Activated CD8-positive, alpha-beta T cell treated with anti-CD3 and anti-CD28 coated beads for 36 hours (primary cell): Measurements from ENCODE around the gene RBMX2. TPM values are rescaled to one million over a fixed set of nuclear protein-coding genes. Genes with fewer than 3 reads are reported as not detected.
"Not testable (repeated sequence)": the region's sequence is repeated elsewhere in the genome, so short reads cannot be mapped to it uniquely, and the experiment has no call there.

Experiments used
- ATAC-seq: fragments of 200-7000 bp; cut with Tn5 transposase; one replicate; pipeline ENCODE4 v1.10.0; 2021; ENCODE audit warnings: mild to moderate bottlenecking, moderate library complexity
- CTCF ChIA-PET: fragments of 350-600 bp; sonication (Branson Sonifier 250); formaldehyde crosslinking; loops from one replicate; lab custom pipeline; 2021; ENCODE audit warnings: antibody characterized with exemption; lab: Charles Lee
- POLR2A ChIA-PET: fragments of 350-600 bp; sonication (Branson Sonifier 250); formaldehyde crosslinking; loops from one replicate; lab custom pipeline; 2021; ENCODE audit warnings: antibody characterized with exemption; lab: Charles Lee
- DNase-seq: peaks from one replicate; pipeline ENCODE4 v3.0.0-alpha.2; 2020
- H3K27ac Mint-ChIP-seq: one replicate; pipeline ENCODE4 v1.8.0; 2021; ENCODE audit warnings: mild to moderate bottlenecking, mixed read lengths
- H3K27me3 Mint-ChIP-seq: one replicate; pipeline ENCODE4 v1.8.0; 2021; ENCODE audit warnings: mixed read lengths
- H3K36me3 Mint-ChIP-seq: one replicate; pipeline ENCODE4 v1.8.0; 2021; ENCODE audit warnings: low read depth, mixed read lengths
- H3K4me1 Mint-ChIP-seq: one replicate; pipeline ENCODE4 v1.8.0; 2021; ENCODE audit warnings: low read depth, mixed read lengths
- H3K4me3 Mint-ChIP-seq: one replicate; pipeline ENCODE4 v1.8.0; 2021; ENCODE audit warnings: mild to moderate bottlenecking, moderate library complexity, mixed read lengths
- H3K9me3 Mint-ChIP-seq: one replicate; pipeline ENCODE4 v1.8.0; 2021; ENCODE audit warnings: mixed read lengths
- intact Hi-C: fragments of 100-400 bp; cut with micrococcal nuclease; formaldehyde crosslinking; loops from one replicate; pipeline ENCODE4 v1.10.0; 2022
- total RNA-seq, 2 experiments: library from RNA; stranded (reverse); gene quantifications; one replicate each; pipeline ENCODE4 v1.2.3, GENCODE V29; 2021
- TF ChIP-seq, protein P1 (sequence below): fragments of 200-600 bp; IDR thresholded peaks from one replicate; pipeline ENCODE4 v1.8.0; 2022; ENCODE audit warnings: antibody characterized with exemption, mild to moderate bottlenecking

The RBMX2 gene
- total RNA-seq, 2 experiments from 2014 or later: 25.4 to 27.9 TPM

DNA sequence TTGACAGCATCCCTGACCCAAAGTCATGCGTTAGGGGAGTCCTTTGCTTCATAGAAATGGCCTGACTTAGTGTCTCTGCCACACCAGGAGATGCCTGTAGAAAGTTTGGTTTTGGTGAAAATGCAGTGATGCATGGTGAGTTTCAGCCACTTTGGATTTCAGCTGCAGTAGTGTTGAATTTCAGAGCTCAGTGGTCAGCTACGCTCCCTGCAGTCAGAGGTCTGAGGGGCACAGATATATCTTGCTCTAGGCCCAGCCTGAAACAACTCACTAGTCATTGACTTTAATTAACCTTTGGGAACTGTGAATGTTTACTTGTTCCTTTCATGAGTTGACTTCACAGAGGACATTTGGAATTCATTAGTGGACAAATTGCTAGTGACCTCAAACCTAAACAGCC is 17.5 kb downstream of the RBMX2 start:
- Mint-ChIP-seq H3K4me1 (peaks cover 4% of the 10 kb centered on the region), H3K27me3 (no peaks in the 10 kb centered on the region)
- CTCF ChIA-PET: no interaction called here

DNA sequence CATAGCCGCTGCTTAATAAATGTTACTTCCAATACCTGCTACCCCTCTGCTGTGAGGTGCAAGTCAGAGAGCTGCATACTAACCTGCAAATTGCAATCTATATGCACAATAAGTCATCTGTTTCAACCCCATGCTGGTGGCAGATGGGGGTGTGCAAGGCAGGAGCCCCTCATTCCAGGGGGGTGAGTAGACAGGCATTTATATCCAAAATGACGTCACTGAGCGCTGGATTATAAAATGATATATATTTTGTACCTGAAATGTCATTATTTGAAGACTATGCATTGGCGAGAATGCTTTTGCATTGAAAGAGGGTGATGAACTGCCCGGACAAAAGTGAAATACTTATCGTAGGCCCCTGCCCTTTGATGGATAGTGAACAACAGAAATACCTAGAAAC is 24.7 kb downstream of the RBMX2 start:
- intact Hi-C loops: no loop called here
- ChIA-PET CTCF (no interaction called here), POLR2A (no interaction called here)
- no peak for DNase-seq
- Mint-ChIP-seq H3K27ac (no peak overlapping the region), H3K36me3 (no peaks in the 10 kb centered on the region), H3K4me3 (no peak overlapping the region), H3K9me3 (no peaks in the 10 kb centered on the region), H3K27me3 (no peaks in the 10 kb centered on the region), H3K4me1 (no peaks in the 10 kb centered on the region)
- TF ChIP-seq, protein P1, sequence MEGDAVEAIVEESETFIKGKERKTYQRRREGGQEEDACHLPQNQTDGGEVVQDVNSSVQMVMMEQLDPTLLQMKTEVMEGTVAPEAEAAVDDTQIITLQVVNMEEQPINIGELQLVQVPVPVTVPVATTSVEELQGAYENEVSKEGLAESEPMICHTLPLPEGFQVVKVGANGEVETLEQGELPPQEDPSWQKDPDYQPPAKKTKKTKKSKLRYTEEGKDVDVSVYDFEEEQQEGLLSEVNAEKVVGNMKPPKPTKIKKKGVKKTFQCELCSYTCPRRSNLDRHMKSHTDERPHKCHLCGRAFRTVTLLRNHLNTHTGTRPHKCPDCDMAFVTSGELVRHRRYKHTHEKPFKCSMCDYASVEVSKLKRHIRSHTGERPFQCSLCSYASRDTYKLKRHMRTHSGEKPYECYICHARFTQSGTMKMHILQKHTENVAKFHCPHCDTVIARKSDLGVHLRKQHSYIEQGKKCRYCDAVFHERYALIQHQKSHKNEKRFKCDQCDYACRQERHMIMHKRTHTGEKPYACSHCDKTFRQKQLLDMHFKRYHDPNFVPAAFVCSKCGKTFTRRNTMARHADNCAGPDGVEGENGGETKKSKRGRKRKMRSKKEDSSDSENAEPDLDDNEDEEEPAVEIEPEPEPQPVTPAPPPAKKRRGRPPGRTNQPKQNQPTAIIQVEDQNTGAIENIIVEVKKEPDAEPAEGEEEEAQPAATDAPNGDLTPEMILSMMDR: no peak
- no peak for ATAC-seq

More for the DNA sequence above, 17.5 kb downstream of the RBMX2 start:
- peaks cover 2% of the 10 kb centered on the region for H3K36me3 Mint-ChIP-seq
- TF ChIP-seq, protein P1: no peak
- intact Hi-C loops: no loop called here
- no peak overlapping the region for H3K27ac Mint-ChIP-seq
- H3K9me3 Mint-ChIP-seq: no peaks in the 10 kb centered on the region
- ATAC-seq: no peak
- no peak for DNase-seq
- no peak overlapping the region for H3K4me3 Mint-ChIP-seq
- POLR2A ChIA-PET: no interaction called here

DNA sequence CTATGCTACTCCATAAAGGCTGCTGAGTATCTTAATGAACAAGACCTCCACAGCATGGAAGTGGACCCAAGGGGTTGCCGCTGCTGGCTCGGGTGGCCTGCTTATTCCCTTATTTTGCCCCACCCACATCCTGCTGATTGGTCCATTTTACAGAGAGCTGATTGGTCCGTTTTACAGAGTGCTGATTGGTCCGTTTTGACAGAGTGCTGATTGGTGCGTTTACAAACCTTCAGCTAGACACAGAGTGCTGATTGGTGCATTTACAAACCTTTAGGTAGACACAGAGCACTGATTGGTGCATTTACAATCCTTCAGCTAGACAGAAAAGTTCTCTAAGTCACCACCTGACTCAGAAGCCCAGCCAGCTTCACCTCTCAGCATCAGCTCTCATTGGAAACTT is 27.4 kb downstream of the RBMX2 start:
- POLR2A ChIA-PET: interaction anchor here (0.6 kb wide), 1 partner anchor 84 kb away, joined by 3 read pairs; no protein-coding TSS in a partner anchor
- ATAC-seq: not testable (repeated sequence)

DNA sequence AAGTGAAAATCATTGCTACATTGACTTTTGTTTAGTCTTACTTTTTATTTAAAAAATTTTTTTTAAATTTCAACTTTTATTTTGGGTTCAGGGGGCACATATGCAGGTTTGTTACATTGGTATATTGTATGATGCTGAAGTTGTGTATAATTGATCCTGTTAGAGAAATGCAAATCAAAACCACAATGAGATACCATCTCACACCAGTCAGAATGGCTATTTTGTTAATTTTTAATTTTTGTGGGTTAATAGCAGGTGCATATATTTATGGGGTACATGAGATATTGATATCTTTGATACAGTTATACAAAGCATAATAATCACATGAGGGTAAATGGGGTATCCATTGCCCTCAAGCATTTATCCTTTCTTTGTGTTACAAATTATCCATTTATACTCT is 34.1 kb downstream of the RBMX2 start:
- no peak for DNase-seq
- Mint-ChIP-seq H3K27ac (no peak overlapping the region), H3K9me3 (peaks cover 3% of the 10 kb centered on the region), H3K27me3 (no peaks in the 10 kb centered on the region), H3K4me1 (no peaks in the 10 kb centered on the region), H3K4me3 (no peak overlapping the region), H3K36me3 (no peaks in the 10 kb centered on the region)
- no peak for ATAC-seq
- intact Hi-C loops: no loop called here
- TF ChIP-seq, protein P1: no peak
- CTCF ChIA-PET: no interaction called here
- POLR2A ChIA-PET: no interaction called here

More for the DNA sequence above, 27.4 kb downstream of the RBMX2 start:
- DNase-seq, H3K9me3 Mint-ChIP-seq, intact Hi-C loops, H3K27ac Mint-ChIP-seq, H3K36me3 Mint-ChIP-seq, H3K4me3 Mint-ChIP-seq, CTCF ChIA-PET, H3K4me1 Mint-ChIP-seq, H3K27me3 Mint-ChIP-seq: not testable (repeated sequence)

DNA sequence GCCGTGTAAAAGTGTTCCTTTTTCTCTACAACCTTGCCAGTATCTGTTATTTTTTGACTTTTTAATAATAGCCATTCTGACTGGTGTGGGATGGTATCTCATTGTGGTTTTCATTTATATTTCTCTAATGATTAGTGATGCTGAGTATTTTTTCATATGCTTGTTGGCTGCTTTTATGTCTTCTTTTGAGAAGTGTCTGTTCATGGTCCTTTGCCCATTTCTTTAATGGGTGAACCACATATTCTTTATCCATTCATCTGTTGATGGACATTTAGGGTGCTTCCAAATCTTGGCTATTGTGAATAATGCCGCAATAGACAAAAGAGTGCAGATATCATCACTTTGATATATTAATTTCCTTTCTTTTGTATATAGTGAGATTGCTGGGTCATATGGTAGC is 36.2 kb downstream of the RBMX2 start:
- POLR2A ChIA-PET, DNase-seq, CTCF ChIA-PET, H3K27ac Mint-ChIP-seq, ATAC-seq, H3K4me1 Mint-ChIP-seq, H3K27me3 Mint-ChIP-seq, H3K4me3 Mint-ChIP-seq, H3K9me3 Mint-ChIP-seq, H3K36me3 Mint-ChIP-seq, intact Hi-C loops: not testable (repeated sequence)

DNA sequence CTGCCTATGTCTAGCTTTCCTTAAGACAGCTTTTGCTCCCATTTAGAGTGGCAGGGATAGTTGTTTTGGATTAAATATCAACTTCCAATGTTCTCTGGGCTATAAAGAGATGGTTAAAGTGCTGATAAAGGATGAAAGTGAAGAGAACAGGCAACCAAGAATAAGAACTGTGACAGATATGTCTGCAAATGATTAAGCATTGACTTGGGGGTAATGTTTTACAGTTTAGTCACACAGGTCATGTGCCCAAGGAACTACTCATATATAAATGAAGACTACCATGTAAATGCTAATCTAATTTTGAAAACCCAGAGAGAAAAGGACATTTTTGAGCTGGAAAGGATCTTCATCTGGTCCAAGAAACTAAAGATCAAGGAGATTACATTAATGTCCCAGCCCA is 42.1 kb downstream of the RBMX2 start:
- ATAC-seq: no peak
- Mint-ChIP-seq H3K27ac (no peak overlapping the region), H3K9me3 (no peaks in the 10 kb centered on the region), H3K27me3 (no peaks in the 10 kb centered on the region), H3K36me3 (no peaks in the 10 kb centered on the region), H3K4me3 (no peak overlapping the region), H3K4me1 (no peaks in the 10 kb centered on the region)
- ChIA-PET POLR2A (no interaction called here), CTCF (no interaction called here)
- DNase-seq: no peak
- intact Hi-C loops: no loop called here
- TF ChIP-seq, protein P1: no peak
